ENCODE results near the gene GJD3.

DNA sequence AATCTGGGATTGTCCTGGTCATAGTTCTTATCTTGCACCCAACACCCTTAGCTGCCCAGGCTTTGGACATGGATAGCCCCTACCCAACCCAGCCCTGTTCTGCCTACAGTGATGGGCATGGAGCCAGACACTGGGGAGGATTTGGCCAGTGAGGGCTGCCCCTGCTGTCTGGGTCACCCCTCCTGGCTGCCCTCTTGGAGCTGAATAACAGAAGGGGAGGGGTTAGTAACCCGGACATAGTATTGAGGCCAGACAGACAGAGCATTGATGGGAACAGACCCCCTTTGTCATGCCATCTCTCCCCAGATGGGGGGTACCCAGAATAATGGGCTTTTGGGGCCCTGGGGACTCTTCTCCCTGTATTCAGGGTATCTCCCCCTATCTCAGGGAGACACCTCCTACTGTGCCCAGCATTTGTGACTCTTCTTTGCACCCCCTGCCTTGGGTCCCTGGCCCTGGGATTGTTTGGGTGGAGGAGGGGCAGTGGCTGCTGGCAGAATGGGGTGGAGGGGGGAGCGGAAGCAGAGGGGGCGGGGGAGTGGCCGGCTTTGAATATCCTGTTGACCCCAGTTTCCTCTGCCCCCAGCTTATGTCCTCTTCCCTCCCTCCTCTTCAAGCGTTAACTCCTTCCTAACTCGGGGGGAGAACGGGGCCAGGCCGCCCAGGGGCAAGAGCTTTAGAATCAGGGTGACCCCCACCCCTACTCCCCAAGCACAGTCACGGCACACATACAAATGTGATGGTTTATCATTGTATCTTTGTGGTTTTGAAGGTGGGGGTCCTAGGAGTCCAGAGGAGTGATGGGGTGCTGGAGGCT is 17.0 kb downstream of the GJD3 start:
- TF ChIP-seq CTCF (conservative IDR thresholded peaks at IDR 0.05; ENCODE audit: low read length): no peak
- no peak for TF ChIP-seq EZH2phosphoT487 (IDR thresholded peaks at IDR 0.05; ENCODE audit: borderline replicate concordance)
